Nephron (organoid): Measurements from ENCODE around the gene PROX2.

Experiments
- H3K27ac Mint-ChIP-seq, 3 experiments: 2 replicates each; pipeline ENCODE4 v1.8.0; 2020; ENCODE audit warnings: mixed read lengths in 3 of 3, mild to moderate bottlenecking in 2 of 3, moderate library complexity in 1 of 3
- H3K27me3 Mint-ChIP-seq: 2 replicates; pipeline ENCODE4 v1.8.0; 2021; ENCODE audit warnings: low read depth, mild to moderate bottlenecking, moderate library complexity, mixed read lengths
- H3K36me3 Mint-ChIP-seq: 2 replicates; pipeline ENCODE4 v1.8.0; 2020; ENCODE audit warnings: low read depth, mixed read lengths
- H3K4me1 Mint-ChIP-seq: 2 replicates; pipeline ENCODE4 v1.8.0; 2020; ENCODE audit warnings: mixed read lengths
- H3K4me3 Mint-ChIP-seq, 3 experiments: 2 replicates each; pipeline ENCODE4 v1.8.0; 2020; ENCODE audit warnings: mild to moderate bottlenecking in 3 of 3, mixed read lengths in 3 of 3, moderate library complexity in 2 of 3
- H3K9me3 Mint-ChIP-seq: 2 replicates; pipeline ENCODE4 v1.8.0; 2020; ENCODE audit warnings: mixed read lengths
- TF ChIP-seq, protein P1 (sequence below), 3 experiments: fragments of 200-600 bp; sonication (generic); IDR thresholded peaks; one replicate each; pipeline ENCODE4 v1.5.0; 2021; ENCODE audit warnings: antibody characterized with exemption in 3 of 3; ENCODE audit not compliant: unreplicated experiment in 3 of 3

PROX2 gene

DNA sequence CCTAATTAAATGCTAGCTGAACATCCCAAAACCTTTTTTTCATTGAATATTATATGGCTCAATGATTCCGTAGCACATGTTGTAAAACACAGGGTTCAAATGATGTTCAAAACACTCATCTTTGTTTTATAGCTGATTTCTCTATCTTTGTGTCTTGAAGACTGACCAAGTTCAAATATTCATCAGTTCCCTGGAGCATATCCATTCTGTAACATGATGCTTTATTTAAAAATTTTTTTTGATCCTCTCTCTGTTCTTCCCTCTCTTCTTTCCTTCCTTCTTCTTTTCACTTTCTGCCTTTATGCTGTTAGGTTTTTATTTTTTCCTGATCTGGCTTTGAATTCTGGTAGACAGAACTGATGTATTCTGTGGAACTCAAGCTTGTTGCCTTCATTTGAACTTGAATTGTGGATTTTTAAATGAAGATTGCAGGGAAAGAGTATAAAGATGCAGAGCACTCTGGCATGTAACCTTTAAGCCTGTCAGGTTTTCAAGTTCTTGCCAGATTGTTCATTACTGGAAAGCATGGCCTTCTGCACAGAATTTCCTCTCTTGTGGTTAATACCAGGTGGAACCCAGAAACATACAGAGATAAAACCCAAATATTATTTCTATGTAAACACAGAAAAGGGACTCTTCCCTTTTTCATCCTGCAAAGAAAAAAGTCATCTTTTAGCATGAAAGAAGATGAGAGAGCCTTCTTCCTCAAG lies 39.5 kb downstream of the PROX2 start:
- TF ChIP-seq, protein P1, sequence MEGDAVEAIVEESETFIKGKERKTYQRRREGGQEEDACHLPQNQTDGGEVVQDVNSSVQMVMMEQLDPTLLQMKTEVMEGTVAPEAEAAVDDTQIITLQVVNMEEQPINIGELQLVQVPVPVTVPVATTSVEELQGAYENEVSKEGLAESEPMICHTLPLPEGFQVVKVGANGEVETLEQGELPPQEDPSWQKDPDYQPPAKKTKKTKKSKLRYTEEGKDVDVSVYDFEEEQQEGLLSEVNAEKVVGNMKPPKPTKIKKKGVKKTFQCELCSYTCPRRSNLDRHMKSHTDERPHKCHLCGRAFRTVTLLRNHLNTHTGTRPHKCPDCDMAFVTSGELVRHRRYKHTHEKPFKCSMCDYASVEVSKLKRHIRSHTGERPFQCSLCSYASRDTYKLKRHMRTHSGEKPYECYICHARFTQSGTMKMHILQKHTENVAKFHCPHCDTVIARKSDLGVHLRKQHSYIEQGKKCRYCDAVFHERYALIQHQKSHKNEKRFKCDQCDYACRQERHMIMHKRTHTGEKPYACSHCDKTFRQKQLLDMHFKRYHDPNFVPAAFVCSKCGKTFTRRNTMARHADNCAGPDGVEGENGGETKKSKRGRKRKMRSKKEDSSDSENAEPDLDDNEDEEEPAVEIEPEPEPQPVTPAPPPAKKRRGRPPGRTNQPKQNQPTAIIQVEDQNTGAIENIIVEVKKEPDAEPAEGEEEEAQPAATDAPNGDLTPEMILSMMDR (IDR thresholded peaks at IDR 0.05; ENCODE audit: unreplicated experiment in 3 of 3) = no peak
- peak overlapping the region; percentile 72 to 78 (median 75) for H3K27ac Mint-ChIP-seq
- H3K36me3 Mint-ChIP-seq = peaks cover 37% of the 10 kb centered on the region

GRCh38 chr14:74835645-74836250 lies 40.2 kb downstream of the PROX2 start:
- TF ChIP-seq, protein P1 (IDR thresholded peaks at IDR 0.05; ENCODE audit: unreplicated experiment in 3 of 3) = no peak
- Mint-ChIP-seq H3K27me3 (no peaks in the 10 kb centered on the region), H3K4me1 (peaks cover 29% of the 10 kb centered on the region), H3K36me3 (peaks cover 32% of the 10 kb centered on the region), H3K4me3 (no peak overlapping the region), H3K27ac (peak overlapping the region; percentile 75 to 85 (median 78)), H3K9me3 (no peaks in the 10 kb centered on the region)

More for the DNA sequence above, 39.5 kb downstream of the PROX2 start:
- Mint-ChIP-seq H3K9me3 (no peaks in the 10 kb centered on the region), H3K4me3 (no peak overlapping the region), H3K27me3 (no peaks in the 10 kb centered on the region), H3K4me1 (peaks cover 29% of the 10 kb centered on the region)

- H3K4me3 Mint-ChIP-seq = peak overlapping the region in 1 of 3 experiments; percentile 0
- TF ChIP-seq, protein P1 (IDR thresholded peaks at IDR 0.05; ENCODE audit: unreplicated experiment in 3 of 3) = no peak
- no peaks in the 10 kb centered on the region for H3K9me3 Mint-ChIP-seq
- no peaks in the 10 kb centered on the region for H3K27me3 Mint-ChIP-seq
- peaks cover 29% of the 10 kb centered on the region for H3K4me1 Mint-ChIP-seq
- peaks cover 32% of the 10 kb centered on the region for H3K36me3 Mint-ChIP-seq
- H3K27ac Mint-ChIP-seq = peak overlapping the region; percentile 39 to 75 (median 73)
Measured at GRCh38 chr14:74834692-74835392, 41.1 kb downstream of the PROX2 start.

- Mint-ChIP-seq H3K4me3 (no peak overlapping the region), H3K4me1 (peaks cover 29% of the 10 kb centered on the region), H3K36me3 (peaks cover 40% of the 10 kb centered on the region), H3K27me3 (no peaks in the 10 kb centered on the region), H3K9me3 (no peaks in the 10 kb centered on the region), H3K27ac (no peak overlapping the region)
- TF ChIP-seq, protein P1 (IDR thresholded peaks at IDR 0.05; ENCODE audit: unreplicated experiment in 3 of 3) = no peak
Measured at GRCh38 chr14:74832849-74833248, 43.1 kb downstream of the PROX2 start.

- H3K4me3 Mint-ChIP-seq = no peak overlapping the region
- peaks cover 33% of the 10 kb centered on the region for H3K36me3 Mint-ChIP-seq
- no peak overlapping the region for H3K27ac Mint-ChIP-seq
- H3K4me1 Mint-ChIP-seq = peaks cover under 1% of the 10 kb centered on the region
- TF ChIP-seq, protein P1 (IDR thresholded peaks at IDR 0.05; ENCODE audit: unreplicated experiment in 3 of 3) = no peak
- no peaks in the 10 kb centered on the region for H3K9me3 Mint-ChIP-seq
- no peaks in the 10 kb centered on the region for H3K27me3 Mint-ChIP-seq
Measured at GRCh38 chr14:74829251-74829650, 46.7 kb downstream of the PROX2 start.
